PFSK-1 (cell line): ENCODE results near the gene IGFN1.

Source experiments
- FOXP2 ChIP-seq: optimal IDR thresholded peaks from 2 replicates; pipeline ENCODE3; 2011; ENCODE audit warnings: borderline replicate concordance, control low read depth, inconsistent platforms; ENCODE audit not compliant: insufficient read depth; ENCODE audit errors: extremely low read length, extremely low read depth
- POLR2AphosphoS5 ChIP-seq: IDR thresholded peaks from 2 replicates; pipeline ENCODE4 v1.6.1; 2012; ENCODE audit warnings: low read depth, mild to moderate bottlenecking, control low read depth, low read length, moderate library complexity
- REST ChIP-seq, 2 experiments: IDR thresholded peaks; 2 replicates each; pipeline versions ENCODE4 v1.6.1 to v1.8.0; 2011 to 2012; ENCODE audit warnings: low read depth in 2 of 2, low read length in 2 of 2, control low read depth in 1 of 2, inconsistent platforms in 1 of 2, mild to moderate bottlenecking in 1 of 2, moderate library complexity in 1 of 2; ENCODE audit not compliant: insufficient read depth in 1 of 2
- SIN3A ChIP-seq: IDR thresholded peaks from 2 replicates; pipeline ENCODE4 v1.6.1; 2012; ENCODE audit warnings: mild to moderate bottlenecking, low read length, moderate library complexity, borderline replicate concordance; ENCODE audit not compliant: insufficient read depth
- TAF1 ChIP-seq: IDR thresholded peaks from 2 replicates; pipeline ENCODE4 v1.6.1; 2012; ENCODE audit warnings: low read length, control low read depth, borderline replicate concordance; ENCODE audit not compliant: insufficient read depth

DNA sequence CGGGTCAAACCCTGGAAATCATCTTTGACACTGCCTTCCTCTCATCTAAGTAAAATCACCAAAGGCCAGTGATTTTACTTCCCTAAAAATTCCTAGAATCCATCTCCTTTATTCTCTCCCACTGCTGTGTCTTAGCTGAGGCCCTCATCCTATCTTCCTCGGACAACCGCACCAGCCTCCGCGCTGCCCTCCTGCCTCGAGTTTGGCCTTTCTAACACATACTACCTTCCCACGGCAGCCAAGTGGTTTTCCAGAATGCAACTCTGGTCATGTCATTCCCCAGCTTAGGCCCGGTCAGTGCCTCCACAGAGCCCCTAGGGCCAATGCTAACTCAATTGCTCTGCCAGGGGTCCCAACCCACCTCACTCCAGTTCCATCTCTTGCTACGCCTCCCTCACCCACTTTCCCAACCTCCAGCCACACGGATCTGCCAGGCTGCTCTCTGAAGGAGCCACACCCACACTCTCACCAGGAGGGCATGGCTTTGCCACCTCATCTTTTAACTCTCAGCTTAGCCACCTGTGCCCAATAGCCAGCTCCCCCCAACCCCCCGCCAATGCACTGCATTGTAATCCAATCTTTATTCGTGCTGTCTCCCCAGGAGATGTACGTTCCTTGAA, 43.1 kb upstream of the IGFN1 start:
- no peak for TF ChIP-seq SIN3A
- no peak for TF ChIP-seq POLR2AphosphoS5
- TF ChIP-seq REST (IDR thresholded peaks at IDR 0.05; ENCODE audit: insufficient read depth in 1 of 2, low read depth in 2 of 2, low read length in 2 of 2): no peak
- TF ChIP-seq TAF1: no peak
- no peak for TF ChIP-seq FOXP2
